Endothelial cell of umbilical vein (primary cell): ENCODE data around the gene MINDY4.

Experiments used
- CTCF ChIP-seq, 2 donors: IDR thresholded peaks; 1 replicate in 1 of 2; 2 replicates in 1 of 2; pipeline ENCODE4 v1.5.1; 2011; ENCODE audit warnings: low read length in 2 of 2, mild to moderate bottlenecking in 2 of 2, moderate library complexity in 2 of 2, control low read depth in 1 of 2, inconsistent platforms in 1 of 2, low read depth in 1 of 2; ENCODE audit not compliant: insufficient read depth in 1 of 2; ENCODE audit errors: extremely low read depth in 1 of 2
- EZH2 ChIP-seq: IDR thresholded peaks from 2 replicates; pipeline ENCODE4 v1.6.1; 2012; ENCODE audit warnings: borderline replicate concordance, low read depth, mild to moderate bottlenecking, moderate library complexity, low read length, inconsistent platforms; ENCODE audit not compliant: severe bottlenecking
- POLR2A ChIP-seq: IDR thresholded peaks from 2 replicates; pipeline ENCODE4 v1.6.1; 2012; ENCODE audit warnings: low read depth, mild to moderate bottlenecking, control low read depth, low read length
- TF ChIP-seq, protein P1 (sequence below): IDR thresholded peaks from 2 replicates; pipeline ENCODE4 v1.6.1; 2011; ENCODE audit not compliant: insufficient read depth, insufficient read length

GRCh38 chr7:30928254-30928872 lies 157.1 kb downstream of the MINDY4 start:
- TF ChIP-seq CTCF (IDR thresholded peaks at IDR 0.05; ENCODE audit: extremely low read depth in 1 of 2, insufficient read depth in 1 of 2, low read depth in 1 of 2, low read length in 2 of 2), result no peak
- no peak for TF ChIP-seq POLR2A
- no peak for TF ChIP-seq EZH2
- TF ChIP-seq, protein P1, sequence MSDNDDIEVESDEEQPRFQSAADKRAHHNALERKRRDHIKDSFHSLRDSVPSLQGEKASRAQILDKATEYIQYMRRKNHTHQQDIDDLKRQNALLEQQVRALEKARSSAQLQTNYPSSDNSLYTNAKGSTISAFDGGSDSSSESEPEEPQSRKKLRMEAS, result no peak
